ENCODE results near the gene PTGER1. TPM values are rescaled to one million over a fixed set of nuclear protein-coding genes. Genes with fewer than 3 reads are reported as not detected.

The PTGER1 gene
- total and polyA plus RNA-seq, 10 of the 15 experiments (the other 5 are each of a cell fraction or from before 2014, with no cell fraction given): not detected

DNA sequence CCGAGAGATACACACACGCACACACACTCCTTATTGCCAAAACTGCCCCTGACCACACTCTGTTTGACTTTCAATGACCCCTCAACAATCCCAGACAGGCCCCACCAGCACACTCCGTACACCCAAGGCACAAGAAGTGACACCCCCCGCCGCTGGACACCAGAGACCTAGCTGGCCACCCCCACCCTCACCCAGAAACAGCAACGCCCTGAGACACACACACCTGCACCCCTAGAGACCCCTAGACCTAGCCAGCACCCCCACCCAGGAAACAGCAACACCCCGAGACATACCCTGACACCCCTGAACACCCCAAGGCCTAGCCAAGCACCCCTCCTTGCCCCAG, 1.1 kb upstream of the PTGER1 start:
- Histone ChIP-seq H3K9ac (ENCODE audit: control insufficient read depth, insufficient read depth, low read length) (no peak overlapping the region), H3K36me3 (ENCODE audit: control insufficient read depth in 2 of 2, insufficient read depth in 2 of 2, low read length in 1 of 2) (no peaks in the 10 kb centered on the region; a peak in 2 of 4 replicates), H3K4me3 (no peak overlapping the region), H3K4me1 (ENCODE audit: control insufficient read depth, insufficient read depth, low read length) (no peaks in the 10 kb centered on the region; the same call in 1 of the 2 replicates), H3K79me2 (ENCODE audit: control insufficient read depth, insufficient read depth, low read length) (no peaks in the 10 kb centered on the region), H3K4me2 (ENCODE audit: control insufficient read depth, insufficient read depth) (no peak overlapping the region), H3K9me3 (replicated peaks; ENCODE audit: control insufficient read depth, insufficient read depth, low read length) (no peaks in the 10 kb centered on the region), H3K27ac (ENCODE audit: control insufficient read depth, insufficient read depth) (no peak overlapping the region), H3K27me3 (replicated peaks in 1 of 2; ENCODE audit: control insufficient read depth in 2 of 2, insufficient read depth in 2 of 2, low read length in 1 of 2) (peaks cover 5 to 6% of the 10 kb centered on the region in 2 experiments; a peak in 3 of 4 replicates), H4K20me1 (ENCODE audit: control insufficient read depth, insufficient read depth) (no peaks in the 10 kb centered on the region; the same call in 1 of the 2 replicates), H2AFZ (ENCODE audit: control insufficient read depth, low read depth, low read length) (no peak overlapping the region)
- SMC1A ChIA-PET (ENCODE audit: uncharacterized antibody, unreplicated experiment): no interaction called here
- intact Hi-C loops (cut with micrococcal nuclease; ENCODE audit: unreplicated experiment) (loop anchor here (10.0 kb wide), 1 partner anchor 121 kb away; no protein-coding TSS in a partner anchor), in situ Hi-C loops (cut with MboI) (no loop called here)
- no peak for FAIRE-seq
- POLR2A ChIA-PET: no interaction called here
- no peak for ATAC-seq
- 52% methylated on average over 7 of the region's 7 CpGs for WGBS (ENCODE audit: insufficient coverage, insufficient replicate concordance, low lambda C conversion rate, missing lambda C conversion rate)
- BruUV-seq (replicated peaks): no TSS peak
- CTCF ChIA-PET: interaction anchor here (1.0 kb wide), 1 partner anchor 114 kb away, joined by 4 read pairs; no protein-coding TSS in a partner anchor
- TF ChIP-seq FOXK2 (IDR thresholded peaks at IDR 0.05): no peak
- TF ChIP-seq BHLHE40 (IDR thresholded peaks at IDR 0.05; ENCODE audit: borderline replicate concordance in 1 of 2, low read depth in 2 of 2, low read length in 1 of 2): no peak
- TF ChIP-seq CBX3 (IDR thresholded peaks at IDR 0.05; ENCODE audit: borderline replicate concordance, low read depth): no peak
- TF ChIP-seq, protein P1, sequence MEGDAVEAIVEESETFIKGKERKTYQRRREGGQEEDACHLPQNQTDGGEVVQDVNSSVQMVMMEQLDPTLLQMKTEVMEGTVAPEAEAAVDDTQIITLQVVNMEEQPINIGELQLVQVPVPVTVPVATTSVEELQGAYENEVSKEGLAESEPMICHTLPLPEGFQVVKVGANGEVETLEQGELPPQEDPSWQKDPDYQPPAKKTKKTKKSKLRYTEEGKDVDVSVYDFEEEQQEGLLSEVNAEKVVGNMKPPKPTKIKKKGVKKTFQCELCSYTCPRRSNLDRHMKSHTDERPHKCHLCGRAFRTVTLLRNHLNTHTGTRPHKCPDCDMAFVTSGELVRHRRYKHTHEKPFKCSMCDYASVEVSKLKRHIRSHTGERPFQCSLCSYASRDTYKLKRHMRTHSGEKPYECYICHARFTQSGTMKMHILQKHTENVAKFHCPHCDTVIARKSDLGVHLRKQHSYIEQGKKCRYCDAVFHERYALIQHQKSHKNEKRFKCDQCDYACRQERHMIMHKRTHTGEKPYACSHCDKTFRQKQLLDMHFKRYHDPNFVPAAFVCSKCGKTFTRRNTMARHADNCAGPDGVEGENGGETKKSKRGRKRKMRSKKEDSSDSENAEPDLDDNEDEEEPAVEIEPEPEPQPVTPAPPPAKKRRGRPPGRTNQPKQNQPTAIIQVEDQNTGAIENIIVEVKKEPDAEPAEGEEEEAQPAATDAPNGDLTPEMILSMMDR (IDR thresholded peaks at IDR 0.05 in 2 of 3, conservative IDR thresholded peaks at IDR 0.05 in 1 of 3; ENCODE audit: control insufficient read depth in 2 of 3, extremely low read depth in 1 of 3, insufficient read depth in 1 of 3, low read depth in 3 of 3, low read length in 3 of 3): no peak
- no peak for TF ChIP-seq POU2F2 (IDR thresholded peaks at IDR 0.05; ENCODE audit: borderline replicate concordance, low read depth, low read length)
- TF ChIP-seq TCF3 (IDR thresholded peaks at IDR 0.05; ENCODE audit: borderline replicate concordance, insufficient read depth, low read depth, low read length): no peak
- TF ChIP-seq, protein P2, sequence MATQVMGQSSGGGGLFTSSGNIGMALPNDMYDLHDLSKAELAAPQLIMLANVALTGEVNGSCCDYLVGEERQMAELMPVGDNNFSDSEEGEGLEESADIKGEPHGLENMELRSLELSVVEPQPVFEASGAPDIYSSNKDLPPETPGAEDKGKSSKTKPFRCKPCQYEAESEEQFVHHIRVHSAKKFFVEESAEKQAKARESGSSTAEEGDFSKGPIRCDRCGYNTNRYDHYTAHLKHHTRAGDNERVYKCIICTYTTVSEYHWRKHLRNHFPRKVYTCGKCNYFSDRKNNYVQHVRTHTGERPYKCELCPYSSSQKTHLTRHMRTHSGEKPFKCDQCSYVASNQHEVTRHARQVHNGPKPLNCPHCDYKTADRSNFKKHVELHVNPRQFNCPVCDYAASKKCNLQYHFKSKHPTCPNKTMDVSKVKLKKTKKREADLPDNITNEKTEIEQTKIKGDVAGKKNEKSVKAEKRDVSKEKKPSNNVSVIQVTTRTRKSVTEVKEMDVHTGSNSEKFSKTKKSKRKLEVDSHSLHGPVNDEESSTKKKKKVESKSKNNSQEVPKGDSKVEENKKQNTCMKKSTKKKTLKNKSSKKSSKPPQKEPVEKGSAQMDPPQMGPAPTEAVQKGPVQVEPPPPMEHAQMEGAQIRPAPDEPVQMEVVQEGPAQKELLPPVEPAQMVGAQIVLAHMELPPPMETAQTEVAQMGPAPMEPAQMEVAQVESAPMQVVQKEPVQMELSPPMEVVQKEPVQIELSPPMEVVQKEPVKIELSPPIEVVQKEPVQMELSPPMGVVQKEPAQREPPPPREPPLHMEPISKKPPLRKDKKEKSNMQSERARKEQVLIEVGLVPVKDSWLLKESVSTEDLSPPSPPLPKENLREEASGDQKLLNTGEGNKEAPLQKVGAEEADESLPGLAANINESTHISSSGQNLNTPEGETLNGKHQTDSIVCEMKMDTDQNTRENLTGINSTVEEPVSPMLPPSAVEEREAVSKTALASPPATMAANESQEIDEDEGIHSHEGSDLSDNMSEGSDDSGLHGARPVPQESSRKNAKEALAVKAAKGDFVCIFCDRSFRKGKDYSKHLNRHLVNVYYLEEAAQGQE (IDR thresholded peaks at IDR 0.05; ENCODE audit: low read depth, low read length): no peak
- TF ChIP-seq, protein P3, sequence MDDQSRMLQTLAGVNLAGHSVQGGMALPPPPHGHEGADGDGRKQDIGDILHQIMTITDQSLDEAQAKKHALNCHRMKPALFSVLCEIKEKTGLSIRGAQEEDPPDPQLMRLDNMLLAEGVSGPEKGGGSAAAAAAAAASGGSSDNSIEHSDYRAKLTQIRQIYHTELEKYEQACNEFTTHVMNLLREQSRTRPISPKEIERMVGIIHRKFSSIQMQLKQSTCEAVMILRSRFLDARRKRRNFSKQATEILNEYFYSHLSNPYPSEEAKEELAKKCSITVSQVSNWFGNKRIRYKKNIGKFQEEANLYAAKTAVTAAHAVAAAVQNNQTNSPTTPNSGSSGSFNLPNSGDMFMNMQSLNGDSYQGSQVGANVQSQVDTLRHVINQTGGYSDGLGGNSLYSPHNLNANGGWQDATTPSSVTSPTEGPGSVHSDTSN (IDR thresholded peaks at IDR 0.05; ENCODE audit: insufficient replicate concordance, low read depth, low read length): no peak
- no peak for TF ChIP-seq IRF4 (IDR thresholded peaks at IDR 0.05; ENCODE audit: low read depth, low read length)
- TF ChIP-seq ZZZ3 (IDR thresholded peaks at IDR 0.05; ENCODE audit: control insufficient read depth, insufficient read length, low read depth): no peak
- no peak for TF ChIP-seq ATF7 (IDR thresholded peaks at IDR 0.05; ENCODE audit: low read depth)
- TF ChIP-seq, protein P4, sequence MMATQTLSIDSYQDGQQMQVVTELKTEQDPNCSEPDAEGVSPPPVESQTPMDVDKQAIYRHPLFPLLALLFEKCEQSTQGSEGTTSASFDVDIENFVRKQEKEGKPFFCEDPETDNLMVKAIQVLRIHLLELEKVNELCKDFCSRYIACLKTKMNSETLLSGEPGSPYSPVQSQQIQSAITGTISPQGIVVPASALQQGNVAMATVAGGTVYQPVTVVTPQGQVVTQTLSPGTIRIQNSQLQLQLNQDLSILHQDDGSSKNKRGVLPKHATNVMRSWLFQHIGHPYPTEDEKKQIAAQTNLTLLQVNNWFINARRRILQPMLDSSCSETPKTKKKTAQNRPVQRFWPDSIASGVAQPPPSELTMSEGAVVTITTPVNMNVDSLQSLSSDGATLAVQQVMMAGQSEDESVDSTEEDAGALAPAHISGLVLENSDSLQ (IDR thresholded peaks at IDR 0.05): no peak
- no peak for DNase-seq (ENCODE audit: low read depth, low spot score)
- RAD21 ChIA-PET (ENCODE audit: unreplicated experiment): no interaction called here

All from GM12878 (cell line).